Measurements from ENCODE around the gene ALDH6A1.

ALDH6A1 gene

GRCh38 chr14:74084277-74085046 is at the start of gene ALDH6A1, which contains the start of gene LIN52 (continued):
- TF ChIP-seq ZNF449 (tag by site-specific recombination; IDR thresholded peaks at IDR 0.05), result peak; percentile 58; the same call in 1 of the 2 replicates
- TF ChIP-seq KLF9 (tag by site-specific recombination; IDR thresholded peaks at IDR 0.05; ENCODE audit: low read depth), result peak; percentile 57; the same call in 1 of the 2 replicates
- TF ChIP-seq ZNF549 (tag by site-specific recombination; IDR thresholded peaks at IDR 0.05), result no peak
- TF ChIP-seq SP7 (tag by site-specific recombination; IDR thresholded peaks at IDR 0.05), result peak; percentile 36
- TF ChIP-seq, protein P1, sequence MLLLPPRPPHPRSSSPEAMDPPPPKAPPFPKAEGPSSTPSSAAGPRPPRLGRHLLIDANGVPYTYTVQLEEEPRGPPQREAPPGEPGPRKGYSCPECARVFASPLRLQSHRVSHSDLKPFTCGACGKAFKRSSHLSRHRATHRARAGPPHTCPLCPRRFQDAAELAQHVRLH (tag by site-specific recombination; IDR thresholded peaks at IDR 0.05), result peak; percentile 62; the same call in 1 of the 2 replicates
- TF ChIP-seq HOXC10 (CRISPR knock-in tag; IDR thresholded peaks at IDR 0.05), result no peak
- TF ChIP-seq ZNF16 (tag by site-specific recombination; IDR thresholded peaks at IDR 0.05; ENCODE audit: low read depth), result no peak
- peak; percentile 71; the same call in 1 of the 2 replicates for TF ChIP-seq GLIS2 (tag by site-specific recombination; IDR thresholded peaks at IDR 0.05)
- TF ChIP-seq ZNF426 (tag by site-specific recombination; IDR thresholded peaks at IDR 0.05), result no peak
- TF ChIP-seq ZNF214 (tag by site-specific recombination; IDR thresholded peaks at IDR 0.05; ENCODE audit: borderline replicate concordance), result no peak

DNA sequence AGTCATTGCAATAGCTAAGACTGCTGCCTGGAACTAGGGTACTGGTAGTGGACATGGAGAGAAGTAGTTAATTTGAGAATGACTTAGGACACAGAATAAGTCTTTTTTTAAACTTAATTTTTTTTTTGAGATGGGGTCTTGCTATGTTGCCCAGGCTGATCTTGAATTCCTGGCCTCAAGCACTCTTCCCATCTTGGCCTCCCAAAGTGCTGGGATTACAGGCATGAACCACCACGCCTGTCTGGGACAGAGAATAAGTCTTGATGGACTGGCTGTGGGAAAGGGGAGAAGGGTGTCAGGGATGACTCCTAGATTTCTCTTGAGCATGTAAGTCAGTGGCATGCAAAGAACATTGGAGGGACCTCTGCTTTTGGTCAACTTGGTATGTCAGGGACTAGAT is 43.4 kb upstream of the ALDH6A1 start:
- ChIA-PET CTCF (interaction anchor here (0.6 kb wide), 1 partner anchor 72 kb away, joined by 5 read pairs; no protein-coding TSS in a partner anchor), POLR2A (no interaction called here)
- H3K9me3 ChIP-seq (ENCODE audit: control insufficient read depth, insufficient read depth, low read depth, low read length), result no peaks in the 10 kb centered on the region
- no peak overlapping the region for H3K27ac ChIP-seq (ENCODE audit: extremely low read depth, low read depth, low read length)
- H3K4me1 ChIP-seq (ENCODE audit: control insufficient read depth, insufficient read depth, low read length), result no peaks in the 10 kb centered on the region
- H3K4me3 ChIP-seq (ENCODE audit: low read depth, low read length), result no peak overlapping the region
- TF ChIP-seq SETDB1 (IDR thresholded peaks at IDR 0.05; ENCODE audit: insufficient read length, low read length) (no peak), ZBTB48 (tag by site-specific recombination; IDR thresholded peaks at IDR 0.05) (no peak), ZNF521 (tag by site-specific recombination; IDR thresholded peaks at IDR 0.05) (no peak), SP3 (tag by site-specific recombination; IDR thresholded peaks at IDR 0.05) (no peak), ZNF121 (tag by site-specific recombination; IDR thresholded peaks at IDR 0.05) (0 out of 2 replicates have a peak, but pooled peaks have one; percentile 55), PRDM6 (tag by site-specific recombination; IDR thresholded peaks at IDR 0.05) (no peak), KLF10 (tag by site-specific recombination; IDR thresholded peaks at IDR 0.05) (no peak)
- peaks cover 0 to 4% of the 10 kb centered on the region in 2 experiments; a peak in 1 of 3 replicates for H3K36me3 ChIP-seq (ENCODE audit: control insufficient read depth in 2 of 2, insufficient read depth in 1 of 2, low read length in 2 of 2)

- H3K36me3 ChIP-seq (ENCODE audit: control insufficient read depth in 2 of 2, insufficient read depth in 1 of 2, low read length in 2 of 2), result peaks cover 0 to 4% of the 10 kb centered on the region in 2 experiments; a peak in 1 of 3 replicates
- TF ChIP-seq ZNF529 (tag by site-specific recombination; IDR thresholded peaks at IDR 0.05; ENCODE audit: insufficient replicate concordance) (no peak), OSR2 (tag by site-specific recombination; IDR thresholded peaks at IDR 0.05) (no peak), ZNF146 (tag by site-specific recombination; IDR thresholded peaks at IDR 0.05) (peak; percentile 21; the same call in 1 of the 2 replicates), ZNF292 (tag by site-specific recombination; IDR thresholded peaks at IDR 0.05; ENCODE audit: borderline replicate concordance, low read depth) (no peak)
- no peaks in the 10 kb centered on the region for H3K9me3 ChIP-seq (ENCODE audit: control insufficient read depth, insufficient read depth, low read depth, low read length)
- CTCF ChIA-PET, result no interaction called here
- H3K4me3 ChIP-seq (ENCODE audit: low read depth, low read length), result no peak overlapping the region
- no peak overlapping the region for H3K27ac ChIP-seq (ENCODE audit: extremely low read depth, low read depth, low read length)
- no peaks in the 10 kb centered on the region for H3K4me1 ChIP-seq (ENCODE audit: control insufficient read depth, insufficient read depth, low read length)
- POLR2A ChIA-PET, result no interaction called here
Measured at GRCh38 chr14:74126315-74127013, 42.2 kb upstream of the ALDH6A1 start.

Measured in HEK293 (cell line).